ENCODE results near the gene PSMD2. TPM values are rescaled to one million over a fixed set of nuclear protein-coding genes. Genes with fewer than 3 reads are reported as not detected.

Gene PSMD2
- total and polyA plus RNA-seq, 2 of the 8 experiments (the other 6 are each of a cell fraction or from before 2014, with no cell fraction given): 350 to 363 TPM

DNA sequence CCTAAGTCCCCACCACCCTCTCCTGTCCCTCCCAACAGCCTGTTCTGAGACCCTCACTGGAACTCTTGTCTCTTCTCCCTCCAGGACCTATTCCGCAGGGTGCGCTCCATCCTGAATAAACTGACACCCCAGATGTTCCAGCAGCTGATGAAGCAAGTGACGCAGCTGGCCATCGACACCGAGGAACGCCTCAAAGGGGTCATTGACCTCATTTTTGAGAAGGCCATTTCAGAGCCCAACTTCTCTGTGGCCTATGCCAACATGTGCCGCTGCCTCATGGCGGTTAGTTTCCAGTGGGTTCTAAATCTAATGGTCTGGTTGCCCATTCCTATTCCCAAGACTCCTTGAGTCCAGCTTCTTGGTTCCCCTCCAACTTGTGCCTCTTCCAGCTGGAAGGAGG, 24.7 kb downstream of the PSMD2 start:
- TF ChIP-seq CBX8 (IDR thresholded peaks at IDR 0.05; ENCODE audit: borderline replicate concordance, low read depth, low read length) (no peak), SP2 (IDR thresholded peaks at IDR 0.05; ENCODE audit: low read length) (no peak), PHF8 (conservative IDR thresholded peaks at IDR 0.05; ENCODE audit: low read depth, low read length) (no peak), TEAD4 (IDR thresholded peaks at IDR 0.05; ENCODE audit: low read depth, low read length) (no peak), SRF (IDR thresholded peaks at IDR 0.05; ENCODE audit: low read depth, low read length) (no peak), KDM1A (IDR thresholded peaks at IDR 0.05; ENCODE audit: borderline replicate concordance, low read length) (no peak)
- Histone ChIP-seq H2AK5ac (ENCODE audit: low read depth, low read length) (no peak overlapping the region), H3K56ac (replicated peaks; ENCODE audit: insufficient read length, low read depth, low read length) (no peak overlapping the region), H3K27me3 (replicated peaks in 1 of 4; ENCODE audit: control insufficient read depth in 3 of 4, extremely low read depth in 1 of 4, insufficient read depth in 3 of 4, low read length in 3 of 4) (no peaks in the 10 kb centered on the region), H4K5ac (ENCODE audit: insufficient read length, low read depth, low read length) (no peak overlapping the region), H3K18ac (ENCODE audit: extremely low read depth, low read length) (no peak overlapping the region), H3K79me1 (ENCODE audit: low read depth, low read length) (peaks cover 8% of the 10 kb centered on the region; the same call in 1 of the 2 replicates), H3K4me1 (replicated peaks in 1 of 4; ENCODE audit: control insufficient read depth in 3 of 4, insufficient read depth in 4 of 4, low read length in 3 of 4) (no peaks in the 10 kb centered on the region; a peak in 4 of 7 replicates), H4K8ac (ENCODE audit: extremely low read depth, insufficient read depth, low read length) (no peak overlapping the region; the same call in 1 of the 2 replicates), H3K27ac (ENCODE audit: low read depth, low read length) (no peak overlapping the region), H2BK12ac (ENCODE audit: low read depth, low read length) (no peak overlapping the region), H3K36me3 (ENCODE audit: control insufficient read depth in 2 of 4, insufficient read depth in 4 of 4, low read length in 3 of 4) (peaks cover 77 to 99% (median 92%) of the 10 kb centered on the region in 4 experiments), H3K23ac (ENCODE audit: insufficient read length) (no peak overlapping the region), H3K79me2 (ENCODE audit: control insufficient read depth in 1 of 2, insufficient read depth in 2 of 2, low read length in 2 of 2) (peaks cover 4 to 25% of the 10 kb centered on the region in 2 experiments; a peak in 3 of 4 replicates), H4K20me1 (replicated peaks in 1 of 2; ENCODE audit: control insufficient read depth in 1 of 2, insufficient read depth in 2 of 2, low read length in 2 of 2) (peaks cover 19 to 31% of the 10 kb centered on the region in 2 experiments), H4K91ac (replicated peaks; ENCODE audit: insufficient read length, low read length) (no peak overlapping the region), H2BK15ac (ENCODE audit: low read length) (no peak overlapping the region), H3K4ac (replicated peaks; ENCODE audit: insufficient read length, low read depth, low read length) (no peak overlapping the region), H2BK5ac (ENCODE audit: low read depth, low read length) (no peak overlapping the region), H3K9ac (replicated peaks in 1 of 4; ENCODE audit: extremely low read depth in 1 of 4, low read depth in 3 of 4, low read length in 3 of 4) (no peak overlapping the region), H3K14ac (ENCODE audit: insufficient read length) (no peak overlapping the region), H2BK120ac (replicated peaks; ENCODE audit: low read depth, low read length) (no peak overlapping the region), H3K4me2 (ENCODE audit: insufficient read depth in 1 of 2, low read depth in 2 of 2, low read length in 2 of 2) (no peak overlapping the region), H2BK20ac (ENCODE audit: low read length) (no peak overlapping the region), H2AFZ (ENCODE audit: low read length) (no peak overlapping the region), H3K23me2 (ENCODE audit: low read depth, low read length) (no peaks in the 10 kb centered on the region), H3K4me3 (ENCODE audit: extremely low read depth in 1 of 4, insufficient read depth in 2 of 4, low read depth in 3 of 4, low read length in 4 of 4) (no peak overlapping the region), H3K9me3 (ENCODE audit: insufficient read depth in 2 of 2, low read depth in 1 of 2, low read length in 1 of 2) (no peaks in the 10 kb centered on the region)
- DNase-seq (ENCODE audit: low read depth in 1 of 2, low spot score in 2 of 2): no peak
- WGBS, 2 experiments (ENCODE audit: extremely low coverage in 1 of 2, insufficient coverage in 1 of 2, insufficient read length in 1 of 2, insufficient replicate concordance in 2 of 2, low coverage in 1 of 2, low lambda C conversion rate in 2 of 2, missing lambda C conversion rate in 1 of 2): 98% methylated on average over 8 of the region's 8 CpGs; no CpG with 5 or more reads in 1 of the 2 experiments
- ChIA-PET POLR2A (ENCODE audit: partially characterized antibody) (interaction anchor here (0.9 to 9.8 kb wide), 7 partner anchors 9 to 38 kb away, joined by 3 to 148 read pairs (median 4); partner anchors contain the start of genes EIF4G1 and FAM131A), CTCF (ENCODE audit: partially characterized antibody) (interaction anchor here (0.9 to 1.0 kb wide), 2 partner anchors 15 to 19 kb away, joined by 3 to 4 read pairs; no protein-coding TSS in a partner anchor)
- no peak for FAIRE-seq

Data from H1 (cell line).